ENCODE results near the gene CHRNA1. TPM values are rescaled to one million over a fixed set of nuclear protein-coding genes. Genes with fewer than 3 reads are reported as not detected.

The CHRNA1 gene
- total and polyA plus RNA-seq, 4 donors = 0.03 TPM; not detected in 3

GRCh38 chr2:174768557-174768956 lies 4.3 kb upstream of the CHRNA1 start:
- H3K4me3 ChIP-seq = no peak overlapping the region
- H3K9me3 ChIP-seq (ENCODE audit: control insufficient read depth in 4 of 4, insufficient read depth in 3 of 4, low read length in 3 of 4) = no peaks in the 10 kb centered on the region
- peaks cover 0 to 29% (median 13%) of the 10 kb centered on the region in 5 donors for H3K4me1 ChIP-seq (ENCODE audit: control insufficient read depth in 5 of 5, insufficient read depth in 5 of 5, low read length in 5 of 5)
- H3K9ac ChIP-seq (ENCODE audit: insufficient read depth in 1 of 2, low read length in 2 of 2) = no peak overlapping the region
- no peak overlapping the region for H3K27ac ChIP-seq (ENCODE audit: low read depth in 1 of 2, low read length in 1 of 2)
- WGBS, 2 donors = 80 to 84% methylated on average over 9 of the region's 9 CpGs
- TF ChIP-seq, protein P1, sequence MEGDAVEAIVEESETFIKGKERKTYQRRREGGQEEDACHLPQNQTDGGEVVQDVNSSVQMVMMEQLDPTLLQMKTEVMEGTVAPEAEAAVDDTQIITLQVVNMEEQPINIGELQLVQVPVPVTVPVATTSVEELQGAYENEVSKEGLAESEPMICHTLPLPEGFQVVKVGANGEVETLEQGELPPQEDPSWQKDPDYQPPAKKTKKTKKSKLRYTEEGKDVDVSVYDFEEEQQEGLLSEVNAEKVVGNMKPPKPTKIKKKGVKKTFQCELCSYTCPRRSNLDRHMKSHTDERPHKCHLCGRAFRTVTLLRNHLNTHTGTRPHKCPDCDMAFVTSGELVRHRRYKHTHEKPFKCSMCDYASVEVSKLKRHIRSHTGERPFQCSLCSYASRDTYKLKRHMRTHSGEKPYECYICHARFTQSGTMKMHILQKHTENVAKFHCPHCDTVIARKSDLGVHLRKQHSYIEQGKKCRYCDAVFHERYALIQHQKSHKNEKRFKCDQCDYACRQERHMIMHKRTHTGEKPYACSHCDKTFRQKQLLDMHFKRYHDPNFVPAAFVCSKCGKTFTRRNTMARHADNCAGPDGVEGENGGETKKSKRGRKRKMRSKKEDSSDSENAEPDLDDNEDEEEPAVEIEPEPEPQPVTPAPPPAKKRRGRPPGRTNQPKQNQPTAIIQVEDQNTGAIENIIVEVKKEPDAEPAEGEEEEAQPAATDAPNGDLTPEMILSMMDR (IDR thresholded peaks at IDR 0.05; ENCODE audit: control extremely low read depth, extremely low read depth) = no peak
- no peaks in the 10 kb centered on the region for H3K36me3 ChIP-seq (ENCODE audit: control insufficient read depth in 4 of 4, insufficient read depth in 4 of 4, low read length in 4 of 4)
- H3K27me3 ChIP-seq (ENCODE audit: control insufficient read depth in 3 of 3, insufficient read depth in 3 of 3, low read length in 2 of 3) = no peaks in the 10 kb centered on the region
- DNase-seq (no peak), ATAC-seq (ENCODE audit: insufficient read depth, low FRiP score) (no peak)

GRCh38 chr2:174766271-174766670 lies 2.0 kb upstream of the CHRNA1 start:
- ATAC-seq (ENCODE audit: insufficient read depth, low FRiP score) (no peak), DNase-seq (no peak)
- no peak overlapping the region for H3K27ac ChIP-seq (ENCODE audit: low read depth in 1 of 2, low read length in 1 of 2)
- H3K9ac ChIP-seq (ENCODE audit: insufficient read depth in 1 of 2, low read length in 2 of 2) = no peak overlapping the region
- H3K9me3 ChIP-seq (ENCODE audit: control insufficient read depth in 4 of 4, insufficient read depth in 3 of 4, low read length in 3 of 4) = no peaks in the 10 kb centered on the region
- H3K27me3 ChIP-seq (ENCODE audit: control insufficient read depth in 3 of 3, insufficient read depth in 3 of 3, low read length in 2 of 3) = no peaks in the 10 kb centered on the region
- 45 to 61% methylated on average over 1 of the region's 1 CpG for WGBS, 2 donors
- H3K36me3 ChIP-seq (ENCODE audit: control insufficient read depth in 4 of 4, insufficient read depth in 4 of 4, low read length in 4 of 4) = no peaks in the 10 kb centered on the region
- TF ChIP-seq, protein P1 (IDR thresholded peaks at IDR 0.05; ENCODE audit: control extremely low read depth, extremely low read depth) = no peak
- H3K4me3 ChIP-seq = no peak overlapping the region
- H3K4me1 ChIP-seq (ENCODE audit: control insufficient read depth in 5 of 5, insufficient read depth in 5 of 5, low read length in 5 of 5) = peaks cover 0 to 22% (median 4%) of the 10 kb centered on the region in 5 donors

- DNase-seq = no peak
- TF ChIP-seq, protein P1 (IDR thresholded peaks at IDR 0.05; ENCODE audit: control extremely low read depth, extremely low read depth) = no peak
- 85 to 87% methylated on average over 4 of the region's 4 CpGs for WGBS, 2 donors
- no peak overlapping the region for H3K9ac ChIP-seq (ENCODE audit: insufficient read depth in 1 of 2, low read length in 2 of 2)
- no peak overlapping the region for H3K4me3 ChIP-seq
- H3K4me1 ChIP-seq (ENCODE audit: control insufficient read depth in 5 of 5, insufficient read depth in 5 of 5, low read length in 5 of 5) = peaks cover 0 to 22% (median 4%) of the 10 kb centered on the region in 5 donors
- no peak overlapping the region for H3K27ac ChIP-seq (ENCODE audit: low read depth in 1 of 2, low read length in 1 of 2)
- no peaks in the 10 kb centered on the region for H3K27me3 ChIP-seq (ENCODE audit: control insufficient read depth in 3 of 3, insufficient read depth in 3 of 3, low read length in 2 of 3)
- no peaks in the 10 kb centered on the region for H3K36me3 ChIP-seq (ENCODE audit: control insufficient read depth in 4 of 4, insufficient read depth in 4 of 4, low read length in 4 of 4)
- H3K9me3 ChIP-seq (ENCODE audit: control insufficient read depth in 4 of 4, insufficient read depth in 3 of 4, low read length in 3 of 4) = no peaks in the 10 kb centered on the region
- no peak for ATAC-seq (ENCODE audit: insufficient read depth, low FRiP score)
Measured at GRCh38 chr2:174765576-174765975, 1.3 kb upstream of the CHRNA1 start.

DNA sequence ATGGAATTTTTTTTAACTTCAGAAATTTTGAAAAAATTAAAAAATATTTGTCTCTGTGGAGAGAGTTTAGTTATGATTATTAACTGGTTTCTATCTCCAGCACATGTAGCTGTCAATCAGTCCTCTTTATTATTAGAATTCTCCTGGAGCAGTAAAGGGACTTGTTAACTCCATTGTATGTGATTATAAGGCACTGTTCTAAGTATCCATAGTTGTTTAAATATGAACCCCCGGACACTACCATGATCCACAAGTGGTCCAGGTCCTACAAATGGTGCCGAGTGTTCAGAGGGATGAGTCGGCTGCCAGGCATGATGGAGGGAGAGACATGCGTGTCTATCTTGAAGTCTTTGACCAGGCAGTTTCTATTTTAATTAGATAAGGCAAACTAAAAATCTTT lies 492 bp downstream of the CHRNA1 start:
- no peak for ATAC-seq (ENCODE audit: insufficient read depth, low FRiP score)
- H3K9ac ChIP-seq (ENCODE audit: insufficient read depth in 1 of 2, low read length in 2 of 2) = no peak overlapping the region
- 93% methylated on average over 4 of the region's 4 CpGs for WGBS, 2 donors

More for the DNA sequence above, 492 bp downstream of the CHRNA1 start:
- Histone ChIP-seq H3K4me3 (no peak overlapping the region), H3K36me3 (ENCODE audit: control insufficient read depth in 4 of 4, insufficient read depth in 4 of 4, low read length in 4 of 4) (no peaks in the 10 kb centered on the region), H3K9me3 (ENCODE audit: control insufficient read depth in 4 of 4, insufficient read depth in 3 of 4, low read length in 3 of 4) (no peaks in the 10 kb centered on the region), H3K27me3 (ENCODE audit: control insufficient read depth in 3 of 3, insufficient read depth in 3 of 3, low read length in 2 of 3) (no peaks in the 10 kb centered on the region), H3K4me1 (ENCODE audit: control insufficient read depth in 5 of 5, insufficient read depth in 5 of 5, low read length in 5 of 5) (peaks cover 0 to 22% (median 4%) of the 10 kb centered on the region in 5 donors), H3K27ac (ENCODE audit: low read depth in 1 of 2, low read length in 1 of 2) (no peak overlapping the region)
- no peak for DNase-seq
- TF ChIP-seq, protein P1 (IDR thresholded peaks at IDR 0.05; ENCODE audit: control extremely low read depth, extremely low read depth) = no peak

Data from lung (tissue), 12 donors.